H1 (cell line): ENCODE measurements around the gene ENPP4. TPM values are rescaled to one million over a fixed set of nuclear protein-coding genes. Genes with fewer than 3 reads are reported as not detected.

Experiments
- CTCF ChIA-PET: fragments of 300-600 bp; sonication (Branson Sonifier 250); formaldehyde crosslinking; loops from one replicate; lab custom pipeline; 2021; ENCODE audit not compliant: partially characterized antibody; lab: Charles Lee
- POLR2A ChIA-PET: fragments of 300-600 bp; sonication (Branson Sonifier 250); formaldehyde crosslinking; loops from one replicate; lab custom pipeline; 2021; ENCODE audit warnings: inconsistent platforms; ENCODE audit not compliant: partially characterized antibody; lab: Charles Lee
- DNase-seq, 2 experiments: peaks; one replicate each; pipeline versions ENCODE4 v3.0.0 to v3.0.0-alpha.2; 2010 to 2022; ENCODE audit warnings: low spot score in 2 of 2, low read depth in 1 of 2, mixed read lengths in 1 of 2
- FAIRE-seq: peaks from 2 replicates; lab custom pipeline; 2011; peaks lifted over from hg19 to GRCh38; lab: Jason Lieb, UNC
- H2AFZ ChIP-seq: 2 replicates; pipeline ENCODE4 v1.8.1; 2012; ENCODE audit warnings: low read length, inconsistent platforms
- H2AK5ac ChIP-seq: 2 replicates; pipeline ENCODE4 v1.6.1; 2013; ENCODE audit warnings: low read depth, low read length
- H2BK120ac ChIP-seq: replicated peaks from 2 replicates; pipeline ENCODE3; 2013; ENCODE audit warnings: low read depth, low read length, inconsistent platforms
- H2BK12ac ChIP-seq: 2 replicates; pipeline ENCODE4 v1.6.1; 2013; ENCODE audit warnings: low read depth, low read length
- H2BK15ac ChIP-seq: 2 replicates; pipeline ENCODE4 v1.6.1; 2013; ENCODE audit warnings: low read length
- H2BK20ac ChIP-seq: 2 replicates; pipeline ENCODE4 v1.6.1; 2013; ENCODE audit warnings: low read length
- H2BK5ac ChIP-seq: 2 replicates; pipeline ENCODE4 v1.6.1; 2013; ENCODE audit warnings: low read depth, low read length
- H3K14ac ChIP-seq: 2 replicates; pipeline ENCODE4 v1.6.1; 2013; ENCODE audit warnings: inconsistent platforms; ENCODE audit not compliant: insufficient read length
- H3K18ac ChIP-seq: 2 replicates; pipeline ENCODE4 v1.6.1; 2013; ENCODE audit warnings: low read length; ENCODE audit errors: extremely low read depth
- H3K23ac ChIP-seq: 2 replicates; pipeline ENCODE4 v1.6.1; 2013; ENCODE audit warnings: inconsistent platforms; ENCODE audit not compliant: insufficient read length
- H3K23me2 ChIP-seq: 2 replicates; pipeline ENCODE4 v1.6.1; 2013; ENCODE audit warnings: low read depth, low read length
- H3K27ac ChIP-seq: 2 replicates; pipeline ENCODE4 v1.6.1; 2011; ENCODE audit warnings: low read depth, low read length, inconsistent platforms
- H3K27me3 ChIP-seq, 4 experiments: replicated peaks in 1 of 4; 1 replicate in 1 of 4; 2 replicates in 3 of 4; pipeline versions ENCODE4 v1.6.1 to v1.8.1; 2011 to 2013; ENCODE audit warnings: low read length in 3 of 4, mild to moderate bottlenecking in 3 of 4, inconsistent platforms in 2 of 4, mixed read lengths in 2 of 4, moderate library complexity in 1 of 4; ENCODE audit not compliant: control insufficient read depth in 3 of 4, insufficient read depth in 3 of 4; ENCODE audit errors: extremely low read depth in 1 of 4
- H3K36me3 ChIP-seq, 4 experiments: 2 replicates each; pipeline versions ENCODE4 v1.6.1 to v1.8.1; 2011 to 2013; ENCODE audit warnings: mild to moderate bottlenecking in 4 of 4, low read length in 3 of 4, moderate library complexity in 2 of 4, control low read depth in 1 of 4, inconsistent platforms in 1 of 4; ENCODE audit not compliant: insufficient read depth in 4 of 4, control insufficient read depth in 2 of 4
- H3K4ac ChIP-seq: replicated peaks from 2 replicates; pipeline ENCODE3; 2013; ENCODE audit warnings: low read length, low read depth, mixed read lengths, inconsistent platforms; ENCODE audit not compliant: insufficient read length
- H3K4me1 ChIP-seq, 4 experiments: replicated peaks in 1 of 4; 1 replicate in 1 of 4; 2 replicates in 3 of 4; pipeline versions ENCODE4 v1.6.1 to v1.8.1; 2011 to 2013; ENCODE audit warnings: low read length in 3 of 4, inconsistent platforms in 2 of 4, mixed read lengths in 1 of 4; ENCODE audit not compliant: insufficient read depth in 4 of 4, control insufficient read depth in 3 of 4
- H3K4me2 ChIP-seq, 2 experiments: 2 replicates each; pipeline versions ENCODE4 v1.6.1 to v1.8.1; 2011 to 2013; ENCODE audit warnings: low read depth in 2 of 2, low read length in 2 of 2, control low read depth in 1 of 2, inconsistent platforms in 1 of 2, mild to moderate bottlenecking in 1 of 2; ENCODE audit not compliant: insufficient read depth in 1 of 2
- H3K4me3 ChIP-seq, 4 experiments: fragments of 200-600, 300-600 bp in 1 of 4; sonication (generic), shearing (Covaris generic), sonication (Bioruptor Twin) in 1 of 4; 2 replicates each; pipeline versions ENCODE4 v1.5.1 to v1.8.1; 2011 to 2016; ENCODE audit warnings: low read length in 4 of 4, low read depth in 3 of 4, control low read depth in 2 of 4, inconsistent platforms in 2 of 4, mild to moderate bottlenecking in 2 of 4, mixed read lengths in 1 of 4, moderate library complexity in 1 of 4; ENCODE audit not compliant: insufficient read depth in 2 of 4; ENCODE audit errors: extremely low read depth in 1 of 4
- H3K56ac ChIP-seq: replicated peaks from 2 replicates; pipeline ENCODE3; 2013; ENCODE audit warnings: low read depth, mild to moderate bottlenecking, mixed read lengths, low read length, inconsistent platforms; ENCODE audit not compliant: insufficient read length
- H3K79me1 ChIP-seq: 2 replicates; pipeline ENCODE4 v1.6.1; 2013; ENCODE audit warnings: low read depth, low read length, control low read depth
- H3K79me2 ChIP-seq, 2 experiments: 2 replicates each; pipeline versions ENCODE4 v1.6.1 to v1.8.1; 2012 to 2013; ENCODE audit warnings: low read length in 2 of 2, mild to moderate bottlenecking in 2 of 2, inconsistent platforms in 1 of 2; ENCODE audit not compliant: insufficient read depth in 2 of 2, control insufficient read depth in 1 of 2
- H3K9ac ChIP-seq, 4 experiments: replicated peaks in 1 of 4; 1 replicate in 1 of 4; 2 replicates in 3 of 4; pipeline versions ENCODE4 v1.6.1 to v1.8.1; 2011 to 2013; ENCODE audit warnings: low read depth in 3 of 4, low read length in 3 of 4, control low read depth in 2 of 4, mild to moderate bottlenecking in 2 of 4, moderate library complexity in 2 of 4, inconsistent platforms in 1 of 4; ENCODE audit errors: extremely low read depth in 1 of 4
- H3K9me3 ChIP-seq, 2 experiments: 2 replicates each; pipeline versions ENCODE4 v1.6.1 to v1.8.1; 2012 to 2013; ENCODE audit warnings: mild to moderate bottlenecking in 2 of 2, moderate library complexity in 2 of 2, control low read depth in 1 of 2, inconsistent platforms in 1 of 2, low read depth in 1 of 2, low read length in 1 of 2, mixed read lengths in 1 of 2; ENCODE audit not compliant: insufficient read depth in 2 of 2
- H4K20me1 ChIP-seq, 2 experiments: replicated peaks in 1 of 2; 2 replicates each; pipeline versions ENCODE3 to v1.8.1; 2011 to 2013; ENCODE audit warnings: inconsistent platforms in 2 of 2, low read length in 2 of 2, mild to moderate bottlenecking in 1 of 2; ENCODE audit not compliant: insufficient read depth in 2 of 2, control insufficient read depth in 1 of 2
- H4K5ac ChIP-seq: 2 replicates; pipeline ENCODE4 v1.6.1; 2013; ENCODE audit warnings: low read length, low read depth, mixed read lengths, inconsistent platforms; ENCODE audit not compliant: insufficient read length
- H4K8ac ChIP-seq: 2 replicates; pipeline ENCODE4 v1.8.0; 2013; ENCODE audit warnings: mild to moderate bottlenecking, moderate library complexity, low read length, inconsistent platforms; ENCODE audit not compliant: insufficient read depth; ENCODE audit errors: extremely low read depth
- H4K91ac ChIP-seq: replicated peaks from 2 replicates; pipeline ENCODE3; 2013; ENCODE audit warnings: low read length, mixed read lengths, inconsistent platforms; ENCODE audit not compliant: insufficient read length
- CBX8 ChIP-seq: fragments of 300-800, 300-1000 bp; sonication (generic); IDR thresholded peaks from 2 replicates; pipeline ENCODE4 v1.7.1; 2016; ENCODE audit warnings: low read depth, low read length, borderline replicate concordance
- CEBPB ChIP-seq: IDR thresholded peaks from 2 replicates; pipeline ENCODE4 v1.6.1; 2012; ENCODE audit warnings: low read depth, low read length
- CHD2 ChIP-seq: IDR thresholded peaks from 2 replicates; pipeline ENCODE4 v1.6.1; 2012; ENCODE audit warnings: low read length, improper control_type of control experiment
- CTBP2 ChIP-seq: IDR thresholded peaks from 2 replicates; pipeline ENCODE4 v1.7.0; 2011; ENCODE audit warnings: borderline replicate concordance, mild to moderate bottlenecking, moderate library complexity, mixed read lengths, low read length; ENCODE audit not compliant: insufficient read depth, insufficient read length
- HDAC6 ChIP-seq: IDR thresholded peaks from one replicate; pipeline ENCODE4 v1.7.1; 2012; ENCODE audit warnings: low read depth, mild to moderate bottlenecking, inconsistent platforms, low read length, moderate library complexity
- SIRT6 ChIP-seq: IDR thresholded peaks from one replicate; pipeline ENCODE4 v1.7.1; 2012; ENCODE audit warnings: low read length, inconsistent platforms
- SRF ChIP-seq: IDR thresholded peaks from 2 replicates; pipeline ENCODE4 v1.6.1; 2011; ENCODE audit warnings: mild to moderate bottlenecking, low read depth, low read length, moderate library complexity
- WGBS, 2 experiments: shearing (Covaris generic) in 1 of 2; methylation state at CpG; one replicate each; pipeline versions ENCODE4 v1.1.6 to v1.1.7; 2013 to 2015; ENCODE audit warnings: low lambda C conversion rate in 2 of 2, mixed read lengths in 2 of 2, inconsistent platforms in 1 of 2, low coverage in 1 of 2, missing lambda C conversion rate in 1 of 2; ENCODE audit not compliant: insufficient replicate concordance in 2 of 2, insufficient coverage in 1 of 2, insufficient read length in 1 of 2; ENCODE audit errors: extremely low coverage in 1 of 2, missing lambda C conversion rate in 1 of 2; 5-methylcytosine and 5-hydroxymethylcytosine counted together
- polyA plus RNA-seq, 7 experiments: library from polyadenylated mRNA; depleted of rRNA in 3 of 7; stranded (reverse) in 5 of 7; unstranded in 2 of 7; fragments of >200 nt in 5 of 7; fragments of 200-250 nt in 2 of 7; gene quantifications; 1 replicate in 5 of 7; 2 replicates in 1 of 7; 4 replicates in 1 of 7; pipeline versions ENCODE4 v1.2.1 to v1.2.3, GENCODE V29; 2011 to 2013; ENCODE audit warnings: missing spikeins in 2 of 7, mixed read lengths in 2 of 7
- total RNA-seq: library from RNA; stranded (reverse); fragmentation: NEBNext Ultra II Directional; extraction: Animal tissue kit (Norgen Biotek cat#: 25700); gene quantifications from 2 replicates; pipeline ENCODE4 v1.2.1, GENCODE V29; 2021

ENPP4 gene
- total and polyA plus RNA-seq, 2 of the 8 experiments (the other 6 are each of a cell fraction or from before 2014, with no cell fraction given) = 2.0 to 4.4 TPM

DNA sequence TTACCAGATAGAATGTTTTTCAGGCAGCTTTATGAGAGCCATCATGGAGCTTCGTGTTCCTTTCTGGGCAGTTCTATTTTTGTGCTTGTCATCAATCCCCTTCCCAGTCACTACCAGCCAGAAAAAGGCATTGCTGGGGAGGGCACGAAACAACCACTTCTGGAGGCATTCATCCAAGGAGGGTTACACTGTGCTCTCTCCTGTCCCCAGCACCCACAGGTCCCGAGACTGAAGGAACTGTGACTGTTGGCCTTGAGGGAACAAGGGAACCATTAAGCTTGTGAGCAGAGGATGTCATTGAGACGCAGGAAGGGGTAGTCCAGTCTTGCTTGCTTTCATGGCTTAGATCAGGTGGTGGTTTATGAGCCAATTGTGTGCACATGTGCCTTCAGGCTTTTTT lies 61.1 kb downstream of the ENPP4 start:
- no peaks in the 10 kb centered on the region for H3K79me1 ChIP-seq
- no peak for FAIRE-seq

More for the DNA sequence above, 61.1 kb downstream of the ENPP4 start:
- H4K91ac ChIP-seq = no peak overlapping the region
- no peak for DNase-seq
- H2AFZ ChIP-seq = 0 out of 2 replicates have a peak overlapping the region, but pooled peaks have one; percentile 42
- no peaks in the 10 kb centered on the region for H3K27me3 ChIP-seq
- H4K8ac ChIP-seq = no peak overlapping the region
- H2BK20ac ChIP-seq = no peak overlapping the region
- TF ChIP-seq CEBPB (no peak), CBX8 (no peak), SIRT6 (no peak), SRF (no peak), HDAC6 (no peak), CHD2 (no peak), CTBP2 (no peak)
- H4K5ac ChIP-seq = no peak overlapping the region
- H3K4ac ChIP-seq = no peak overlapping the region
- H2AK5ac ChIP-seq = no peak overlapping the region
- no peak overlapping the region for H3K56ac ChIP-seq
- ChIA-PET CTCF (no interaction called here), POLR2A (no interaction called here)
- no peak overlapping the region for H3K14ac ChIP-seq
- H3K9ac ChIP-seq = no peak overlapping the region
- H2BK5ac ChIP-seq = no peak overlapping the region
- no peak overlapping the region for H3K4me2 ChIP-seq
- H3K18ac ChIP-seq = no peak overlapping the region
- no peak overlapping the region for H2BK120ac ChIP-seq
- H3K4me1 ChIP-seq = no peaks in the 10 kb centered on the region
- H3K4me3 ChIP-seq = no peak overlapping the region
- no peaks in the 10 kb centered on the region for H3K9me3 ChIP-seq
- 91% methylated on average over 4 of the region's 4 CpGs; no CpG with 5 or more reads in 1 of the 2 experiments for WGBS, 2 experiments
- no peaks in the 10 kb centered on the region for H3K36me3 ChIP-seq
- H3K27ac ChIP-seq = no peak overlapping the region
- no peak overlapping the region for H3K23ac ChIP-seq
- H2BK15ac ChIP-seq = no peak overlapping the region
- H3K23me2 ChIP-seq = no peaks in the 10 kb centered on the region; the same call in 1 of the 2 replicates
- no peaks in the 10 kb centered on the region for H4K20me1 ChIP-seq
- no peaks in the 10 kb centered on the region for H3K79me2 ChIP-seq
- no peak overlapping the region for H2BK12ac ChIP-seq
